Body of pancreas (tissue), 4 donors: ENCODE data around the gene CAMK2G.

Source experiments
- POLR2A ChIP-seq, 3 donors: fragments of 450-650 bp; IDR thresholded peaks; one replicate each; pipeline ENCODE4 v1.6.1; 2016; ENCODE audit warnings: antibody characterized with exemption in 3 of 3, mild to moderate bottlenecking in 2 of 3
- TF ChIP-seq, protein P1 (sequence below), 7 experiments: fragments of 450-650 bp in 4 of 7; fragments of 200-600 bp in 3 of 7; sonication (generic) in 3 of 7; IDR thresholded peaks; one replicate each; pipeline ENCODE4 v1.5.1; 2016 to 2019; ENCODE audit warnings: antibody characterized with exemption in 7 of 7

DNA sequence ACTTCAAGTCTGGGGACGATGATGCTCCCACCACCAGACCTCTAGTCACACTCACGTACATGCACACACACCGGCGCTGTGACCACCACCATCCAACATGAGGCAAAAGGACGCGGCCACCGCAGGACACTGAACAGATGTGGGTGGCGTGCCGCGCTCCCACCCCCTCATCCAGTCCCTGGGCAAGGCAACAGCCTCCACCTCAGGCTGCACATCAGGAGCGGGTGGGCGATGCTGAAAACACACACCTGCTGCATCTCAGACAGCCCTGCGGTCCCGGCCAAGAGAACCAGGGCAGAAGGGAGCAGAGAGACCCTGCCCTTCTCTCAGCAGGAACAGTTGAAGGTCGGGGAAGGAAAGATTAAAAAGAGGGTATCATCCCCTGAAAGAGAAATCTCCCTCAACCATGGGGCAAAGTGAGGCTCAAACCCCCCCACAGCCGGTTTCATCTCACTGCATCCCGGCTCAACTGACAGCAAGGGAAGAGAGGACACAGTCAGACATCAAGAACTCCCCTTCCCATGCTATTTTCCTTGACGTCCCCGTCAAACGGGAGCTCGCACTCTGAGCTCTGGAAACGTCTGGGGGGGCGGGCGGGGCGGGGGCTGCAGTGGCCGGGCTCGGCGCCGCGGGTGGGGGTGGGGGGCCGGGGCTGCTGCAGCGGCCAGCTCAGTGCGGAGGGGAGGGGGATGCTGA, 1.1 kb downstream of the CAMK2G start:
- no peak for TF ChIP-seq POLR2A (IDR thresholded peaks at IDR 0.05)
- TF ChIP-seq, protein P1, sequence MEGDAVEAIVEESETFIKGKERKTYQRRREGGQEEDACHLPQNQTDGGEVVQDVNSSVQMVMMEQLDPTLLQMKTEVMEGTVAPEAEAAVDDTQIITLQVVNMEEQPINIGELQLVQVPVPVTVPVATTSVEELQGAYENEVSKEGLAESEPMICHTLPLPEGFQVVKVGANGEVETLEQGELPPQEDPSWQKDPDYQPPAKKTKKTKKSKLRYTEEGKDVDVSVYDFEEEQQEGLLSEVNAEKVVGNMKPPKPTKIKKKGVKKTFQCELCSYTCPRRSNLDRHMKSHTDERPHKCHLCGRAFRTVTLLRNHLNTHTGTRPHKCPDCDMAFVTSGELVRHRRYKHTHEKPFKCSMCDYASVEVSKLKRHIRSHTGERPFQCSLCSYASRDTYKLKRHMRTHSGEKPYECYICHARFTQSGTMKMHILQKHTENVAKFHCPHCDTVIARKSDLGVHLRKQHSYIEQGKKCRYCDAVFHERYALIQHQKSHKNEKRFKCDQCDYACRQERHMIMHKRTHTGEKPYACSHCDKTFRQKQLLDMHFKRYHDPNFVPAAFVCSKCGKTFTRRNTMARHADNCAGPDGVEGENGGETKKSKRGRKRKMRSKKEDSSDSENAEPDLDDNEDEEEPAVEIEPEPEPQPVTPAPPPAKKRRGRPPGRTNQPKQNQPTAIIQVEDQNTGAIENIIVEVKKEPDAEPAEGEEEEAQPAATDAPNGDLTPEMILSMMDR (IDR thresholded peaks at IDR 0.05): no peak
